SU-DHL-6 (cell line): ENCODE results near the gene HMG20B.

ENCODE experiments used
- EZH2phosphoT487 ChIP-seq: fragments of 200-600 bp; sonication (generic), shearing (Covaris generic); conservative IDR thresholded peaks from 2 replicates; pipeline ENCODE4 v1.6.1; 2018; ENCODE audit warnings: mild to moderate bottlenecking, antibody characterized with exemption, low read length, moderate library complexity, mixed read lengths
- TF ChIP-seq, protein P1 (sequence below): fragments of 200-600 bp; sonication (generic); IDR thresholded peaks from one replicate; pipeline ENCODE4 v1.5.1; 2017; ENCODE audit warnings: antibody characterized with exemption, mild to moderate bottlenecking, low read length, moderate library complexity; ENCODE audit not compliant: insufficient read depth, poor library complexity, severe bottlenecking

DNA sequence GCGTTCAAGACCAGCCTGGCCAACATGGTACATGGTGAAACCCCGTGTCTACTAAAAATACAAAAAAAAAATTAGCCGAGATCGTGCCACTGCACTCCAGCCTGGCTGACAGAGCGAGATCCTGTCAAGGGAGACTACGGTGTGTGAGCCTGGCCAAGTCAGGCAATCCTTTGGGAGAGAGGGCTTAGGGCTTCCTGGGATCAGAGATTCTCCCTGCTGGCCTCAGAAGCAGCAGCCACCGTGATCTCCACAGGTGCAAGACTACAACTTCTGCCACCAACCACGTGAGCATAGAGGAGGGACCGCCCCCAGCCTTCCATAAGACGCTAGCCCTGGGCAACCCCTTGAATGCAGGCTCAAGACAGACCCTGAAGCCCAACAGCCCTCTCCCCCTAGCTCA is 22.9 kb upstream of the HMG20B start:
- TF ChIP-seq, protein P1, sequence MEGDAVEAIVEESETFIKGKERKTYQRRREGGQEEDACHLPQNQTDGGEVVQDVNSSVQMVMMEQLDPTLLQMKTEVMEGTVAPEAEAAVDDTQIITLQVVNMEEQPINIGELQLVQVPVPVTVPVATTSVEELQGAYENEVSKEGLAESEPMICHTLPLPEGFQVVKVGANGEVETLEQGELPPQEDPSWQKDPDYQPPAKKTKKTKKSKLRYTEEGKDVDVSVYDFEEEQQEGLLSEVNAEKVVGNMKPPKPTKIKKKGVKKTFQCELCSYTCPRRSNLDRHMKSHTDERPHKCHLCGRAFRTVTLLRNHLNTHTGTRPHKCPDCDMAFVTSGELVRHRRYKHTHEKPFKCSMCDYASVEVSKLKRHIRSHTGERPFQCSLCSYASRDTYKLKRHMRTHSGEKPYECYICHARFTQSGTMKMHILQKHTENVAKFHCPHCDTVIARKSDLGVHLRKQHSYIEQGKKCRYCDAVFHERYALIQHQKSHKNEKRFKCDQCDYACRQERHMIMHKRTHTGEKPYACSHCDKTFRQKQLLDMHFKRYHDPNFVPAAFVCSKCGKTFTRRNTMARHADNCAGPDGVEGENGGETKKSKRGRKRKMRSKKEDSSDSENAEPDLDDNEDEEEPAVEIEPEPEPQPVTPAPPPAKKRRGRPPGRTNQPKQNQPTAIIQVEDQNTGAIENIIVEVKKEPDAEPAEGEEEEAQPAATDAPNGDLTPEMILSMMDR: no peak
- no peak for TF ChIP-seq EZH2phosphoT487
